ENCODE results near the gene CRYGN.

- TF ChIP-seq CTCF (IDR thresholded peaks at IDR 0.05), result no peak
- TF ChIP-seq POLR2A (IDR thresholded peaks at IDR 0.05), result no peak
Observed at GRCh38 chr7:151447901-151448260, 7.9 kb upstream of the CRYGN start.
